Kidney epithelial cell (primary cell): ENCODE measurements around the gene QSOX2. TPM values are rescaled to one million over a fixed set of nuclear protein-coding genes. Genes with fewer than 3 reads are reported as not detected.

Experiments used
- DNase-seq: peaks from one replicate; pipeline ENCODE4 v3.0.0-alpha.2; 2010; ENCODE audit warnings: low read depth
- H3K27me3 ChIP-seq: 2 replicates; pipeline ENCODE4 v1.6.0; 2011; ENCODE audit warnings: low read length; ENCODE audit not compliant: control insufficient read depth, insufficient read depth
- H3K36me3 ChIP-seq: 2 replicates; pipeline ENCODE4 v1.5.1; 2011; ENCODE audit warnings: low read length; ENCODE audit not compliant: control insufficient read depth, insufficient read depth
- H3K4me3 ChIP-seq: 2 replicates; pipeline ENCODE4 v1.5.1; 2011; ENCODE audit warnings: low read depth, mild to moderate bottlenecking, control low read depth, low read length
- total RNA-seq: library from RNA; depleted of rRNA; stranded (reverse); fragments of >200 nt; gene quantifications from 2 replicates; pipeline ENCODE4 v1.2.3, GENCODE V29; 2015
- TF ChIP-seq, protein P1 (sequence below): IDR thresholded peaks from 2 replicates; pipeline ENCODE4 v1.5.1; 2011; ENCODE audit warnings: mild to moderate bottlenecking, moderate library complexity, low read length, control low read depth, inconsistent platforms; ENCODE audit not compliant: insufficient read depth, poor library complexity, severe bottlenecking

The QSOX2 gene
- total RNA-seq, 1 donor from 2014 or later = 17.3 TPM

DNA sequence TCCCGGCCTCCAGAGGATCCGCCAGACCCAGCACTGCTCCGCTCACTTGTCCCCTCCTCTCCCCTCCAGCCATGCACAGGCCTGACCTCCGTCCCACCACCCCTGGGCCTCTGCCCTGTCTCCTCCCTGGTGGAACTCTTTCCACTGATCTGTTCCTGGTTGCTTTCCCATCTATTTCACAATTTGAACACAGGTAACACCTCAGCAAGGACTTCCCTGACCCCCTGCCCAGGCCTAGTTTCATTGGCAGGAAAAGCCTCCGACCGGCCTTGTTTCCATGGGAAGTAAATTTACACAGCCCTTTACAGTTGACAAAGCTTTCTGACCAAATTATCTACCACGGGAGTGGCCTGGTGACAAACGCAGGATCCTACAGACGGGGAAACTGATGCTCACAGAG, 14.8 kb downstream of the QSOX2 start:
- H3K4me3 ChIP-seq = no peak overlapping the region
- no peak for DNase-seq
- H3K36me3 ChIP-seq = no peaks in the 10 kb centered on the region
- no peaks in the 10 kb centered on the region for H3K27me3 ChIP-seq
- TF ChIP-seq, protein P1, sequence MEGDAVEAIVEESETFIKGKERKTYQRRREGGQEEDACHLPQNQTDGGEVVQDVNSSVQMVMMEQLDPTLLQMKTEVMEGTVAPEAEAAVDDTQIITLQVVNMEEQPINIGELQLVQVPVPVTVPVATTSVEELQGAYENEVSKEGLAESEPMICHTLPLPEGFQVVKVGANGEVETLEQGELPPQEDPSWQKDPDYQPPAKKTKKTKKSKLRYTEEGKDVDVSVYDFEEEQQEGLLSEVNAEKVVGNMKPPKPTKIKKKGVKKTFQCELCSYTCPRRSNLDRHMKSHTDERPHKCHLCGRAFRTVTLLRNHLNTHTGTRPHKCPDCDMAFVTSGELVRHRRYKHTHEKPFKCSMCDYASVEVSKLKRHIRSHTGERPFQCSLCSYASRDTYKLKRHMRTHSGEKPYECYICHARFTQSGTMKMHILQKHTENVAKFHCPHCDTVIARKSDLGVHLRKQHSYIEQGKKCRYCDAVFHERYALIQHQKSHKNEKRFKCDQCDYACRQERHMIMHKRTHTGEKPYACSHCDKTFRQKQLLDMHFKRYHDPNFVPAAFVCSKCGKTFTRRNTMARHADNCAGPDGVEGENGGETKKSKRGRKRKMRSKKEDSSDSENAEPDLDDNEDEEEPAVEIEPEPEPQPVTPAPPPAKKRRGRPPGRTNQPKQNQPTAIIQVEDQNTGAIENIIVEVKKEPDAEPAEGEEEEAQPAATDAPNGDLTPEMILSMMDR = no peak

- no peaks in the 10 kb centered on the region for H3K27me3 ChIP-seq
- no peak overlapping the region for H3K4me3 ChIP-seq
- H3K36me3 ChIP-seq = no peaks in the 10 kb centered on the region
- TF ChIP-seq, protein P1 = no peak
- no peak for DNase-seq
Observed at GRCh38 chr9:136230365-136230764, 15.2 kb downstream of the QSOX2 start.

- H3K4me3 ChIP-seq = no peak overlapping the region
- H3K36me3 ChIP-seq = no peaks in the 10 kb centered on the region
- TF ChIP-seq, protein P1 = no peak
- H3K27me3 ChIP-seq = no peaks in the 10 kb centered on the region
- DNase-seq = no peak
Observed at GRCh38 chr9:136229096-136230065, 16.2 kb downstream of the QSOX2 start.

DNA sequence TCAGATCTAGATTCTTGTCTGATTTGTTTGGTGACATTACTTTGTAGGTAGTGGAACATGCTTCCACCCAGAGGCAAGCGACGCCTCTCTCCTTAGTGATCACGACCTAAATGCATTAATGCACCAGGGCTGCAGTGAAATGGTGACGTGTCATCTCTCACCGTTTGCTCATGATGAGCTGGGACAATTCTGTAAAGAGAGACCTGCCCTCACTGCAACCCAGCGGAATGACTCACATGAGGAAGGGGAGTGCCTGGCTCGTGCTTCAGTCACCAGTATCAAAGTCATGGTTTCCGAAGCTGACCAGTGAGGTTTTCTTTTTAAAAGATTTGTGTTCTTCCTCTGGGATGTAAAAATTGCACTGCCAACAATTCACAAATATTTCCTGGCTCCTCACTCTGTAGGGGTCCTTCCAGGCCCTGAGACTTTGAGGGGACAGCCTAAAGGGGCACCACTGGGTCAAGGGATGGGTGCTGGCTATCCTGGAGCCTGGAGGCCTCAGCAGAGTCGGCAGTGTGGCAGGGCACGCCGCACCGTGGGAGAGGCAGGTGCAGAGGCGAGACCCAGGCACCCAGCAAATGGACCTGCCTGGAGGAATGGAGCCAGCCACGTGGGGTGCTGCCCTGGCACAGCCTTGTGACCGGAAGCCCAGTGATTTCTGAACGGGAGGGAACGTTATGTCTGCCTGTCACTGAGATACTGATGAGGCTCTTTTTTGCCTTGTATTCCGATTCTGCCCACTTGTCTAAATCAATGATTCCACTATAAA, 17.3 kb downstream of the QSOX2 start:
- Histone ChIP-seq H3K36me3 (no peaks in the 10 kb centered on the region), H3K4me3 (no peak overlapping the region), H3K27me3 (no peaks in the 10 kb centered on the region)
- DNase-seq = no peak
- TF ChIP-seq, protein P1 = no peak

GRCh38 chr9:136226680-136227407, 18.8 kb downstream of the QSOX2 start:
- no peak overlapping the region for H3K4me3 ChIP-seq
- H3K36me3 ChIP-seq = no peaks in the 10 kb centered on the region
- TF ChIP-seq, protein P1 = no peak
- no peaks in the 10 kb centered on the region for H3K27me3 ChIP-seq
- DNase-seq = no peak
